Inflammatory macrophage treated with lipopolysaccharide for 4 hours (primary cell): ENCODE measurements around the gene ACP7.

Experiments
- DNase-seq: peaks from one replicate; pipeline ENCODE4 v3.0.0-alpha.2; 2020

Gene ACP7

GRCh38 chr19:39152066-39152465 lies 67.9 kb downstream of the ACP7 start:
- DNase-seq: no peak

- no peak for DNase-seq
These were observed 70.0 kb downstream of the ACP7 start for GRCh38 chr19:39154100-39154628.

- DNase-seq: no peak
These were observed 70.5 kb downstream of the ACP7 start for GRCh38 chr19:39154629-39155100.

GRCh38 chr19:39155114-39155700 lies 71.0 kb downstream of the ACP7 start:
- DNase-seq: no peak

GRCh38 chr19:39155741-39156140 lies 71.6 kb downstream of the ACP7 start:
- no peak for DNase-seq

- no peak for DNase-seq
These were observed 72.4 kb downstream of the ACP7 start for GRCh38 chr19:39156326-39157230.

- no peak for DNase-seq
These were observed 73.3 kb downstream of the ACP7 start for GRCh38 chr19:39157275-39157996.

- no peak for DNase-seq
These were observed 73.8 kb downstream of the ACP7 start for GRCh38 chr19:39157997-39158389.

- no peak for DNase-seq
These were observed 74.6 kb downstream of the ACP7 start for GRCh38 chr19:39158646-39159260.

GRCh38 chr19:39160523-39160861 lies 76.3 kb downstream of the ACP7 start:
- no peak for DNase-seq
